Chondrocyte (in vitro differentiated cells): ENCODE results near the gene GRIK2. TPM values are rescaled to one million over a fixed set of nuclear protein-coding genes. Genes with fewer than 3 reads are reported as not detected.
"Not testable (repeated sequence)": the region's sequence is repeated elsewhere in the genome, so short reads cannot be mapped to it uniquely, and the experiment has no call there.

Experiments
- DNase-seq: peaks from one replicate; pipeline ENCODE4 v3.0.0; 2021; ENCODE audit warnings: mixed read lengths, low spot score
- H3K27ac Mint-ChIP-seq: one replicate; pipeline ENCODE4 v1.8.0; 2021; ENCODE audit warnings: mild to moderate bottlenecking, moderate library complexity, mixed read lengths; ENCODE audit not compliant: unreplicated experiment
- H3K27me3 Mint-ChIP-seq: 2 replicates; pipeline ENCODE4 v1.8.0; 2021; ENCODE audit warnings: low read depth, mixed read lengths
- H3K36me3 Mint-ChIP-seq: 2 replicates; pipeline ENCODE4 v1.8.0; 2021; ENCODE audit warnings: low read depth, mixed read lengths
- H3K4me1 Mint-ChIP-seq: 2 replicates; pipeline ENCODE4 v1.8.0; 2021; ENCODE audit warnings: low read depth, mild to moderate bottlenecking, mixed read lengths
- H3K4me3 Mint-ChIP-seq: one replicate; pipeline ENCODE4 v1.8.0; 2021; ENCODE audit warnings: mild to moderate bottlenecking, moderate library complexity, mixed read lengths; ENCODE audit not compliant: unreplicated experiment
- H3K9me3 Mint-ChIP-seq: 2 replicates; pipeline ENCODE4 v1.8.0; 2021; ENCODE audit warnings: low read depth, mixed read lengths
- total RNA-seq: library from RNA; stranded (reverse); gene quantifications from 3 replicates; pipeline ENCODE4 v1.2.1, GENCODE V29; 2021
- TF ChIP-seq, protein P1 (sequence below): fragments of 200-600 bp; sonication (generic); IDR thresholded peaks from 2 replicates; pipeline ENCODE4 v1.5.0; 2021; ENCODE audit warnings: antibody characterized with exemption, mild to moderate bottlenecking, moderate library complexity

The GRIK2 gene
- total RNA-seq, 1 donor from 2014 or later, result 8.2 TPM

DNA sequence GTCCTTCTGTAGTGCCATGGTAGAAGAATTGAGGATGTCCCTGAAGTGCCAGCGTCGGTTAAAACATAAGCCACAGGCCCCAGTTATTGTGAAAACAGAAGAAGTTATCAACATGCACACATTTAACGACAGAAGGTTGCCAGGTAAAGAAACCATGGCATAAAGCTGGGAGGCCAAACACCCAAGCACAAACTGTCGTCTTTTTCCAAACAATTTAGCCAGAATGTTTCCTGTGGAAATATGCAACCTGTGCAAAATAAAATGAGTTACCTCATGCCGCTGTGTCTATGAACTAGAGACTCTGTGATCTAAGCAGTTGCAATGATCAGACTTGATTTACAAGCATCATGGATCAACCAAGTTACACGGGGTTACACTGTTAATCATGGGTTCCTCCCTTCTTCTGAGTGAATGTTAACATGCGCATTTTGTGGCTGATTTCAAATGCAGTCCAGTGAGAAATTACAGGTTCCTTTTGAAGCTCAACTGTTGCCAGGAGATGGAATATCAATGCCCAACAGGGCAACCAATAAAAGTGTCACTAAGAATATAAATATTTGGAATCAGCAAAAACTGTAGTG is 674.9 kb downstream of the GRIK2 start:
- no peaks in the 10 kb centered on the region for H3K4me1 Mint-ChIP-seq
- no peaks in the 10 kb centered on the region for H3K9me3 Mint-ChIP-seq
- no peaks in the 10 kb centered on the region for H3K36me3 Mint-ChIP-seq
- no peak for DNase-seq
- TF ChIP-seq, protein P1, sequence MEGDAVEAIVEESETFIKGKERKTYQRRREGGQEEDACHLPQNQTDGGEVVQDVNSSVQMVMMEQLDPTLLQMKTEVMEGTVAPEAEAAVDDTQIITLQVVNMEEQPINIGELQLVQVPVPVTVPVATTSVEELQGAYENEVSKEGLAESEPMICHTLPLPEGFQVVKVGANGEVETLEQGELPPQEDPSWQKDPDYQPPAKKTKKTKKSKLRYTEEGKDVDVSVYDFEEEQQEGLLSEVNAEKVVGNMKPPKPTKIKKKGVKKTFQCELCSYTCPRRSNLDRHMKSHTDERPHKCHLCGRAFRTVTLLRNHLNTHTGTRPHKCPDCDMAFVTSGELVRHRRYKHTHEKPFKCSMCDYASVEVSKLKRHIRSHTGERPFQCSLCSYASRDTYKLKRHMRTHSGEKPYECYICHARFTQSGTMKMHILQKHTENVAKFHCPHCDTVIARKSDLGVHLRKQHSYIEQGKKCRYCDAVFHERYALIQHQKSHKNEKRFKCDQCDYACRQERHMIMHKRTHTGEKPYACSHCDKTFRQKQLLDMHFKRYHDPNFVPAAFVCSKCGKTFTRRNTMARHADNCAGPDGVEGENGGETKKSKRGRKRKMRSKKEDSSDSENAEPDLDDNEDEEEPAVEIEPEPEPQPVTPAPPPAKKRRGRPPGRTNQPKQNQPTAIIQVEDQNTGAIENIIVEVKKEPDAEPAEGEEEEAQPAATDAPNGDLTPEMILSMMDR, result no peak
- H3K27me3 Mint-ChIP-seq, result peaks cover 2% of the 10 kb centered on the region
- H3K4me3 Mint-ChIP-seq, result no peak overlapping the region
- no peak overlapping the region for H3K27ac Mint-ChIP-seq

DNA sequence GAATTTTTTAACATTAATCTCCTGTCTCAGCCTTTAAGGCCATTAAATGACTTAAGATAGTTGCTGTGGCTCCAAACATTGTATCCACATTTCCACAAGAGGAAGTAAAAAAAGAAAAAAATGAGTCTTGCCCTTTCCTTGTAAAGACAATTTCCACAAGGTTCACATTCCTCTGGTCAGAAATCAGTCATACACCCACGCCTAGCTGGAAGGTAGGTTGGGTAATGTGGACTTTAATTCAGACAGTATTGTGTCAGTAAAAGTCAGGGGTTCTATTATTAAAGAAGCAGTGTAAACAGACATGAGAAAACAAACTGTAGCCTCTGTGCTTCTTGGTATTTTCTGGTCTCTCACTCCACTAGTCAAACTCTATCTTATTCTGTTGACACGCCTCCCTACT is 682.0 kb downstream of the GRIK2 start:
- Mint-ChIP-seq H3K4me1 (no peaks in the 10 kb centered on the region), H3K36me3 (no peaks in the 10 kb centered on the region), H3K9me3 (peaks cover 9% of the 10 kb centered on the region), H3K27ac (no peak overlapping the region), H3K27me3 (no peaks in the 10 kb centered on the region), H3K4me3 (no peak overlapping the region)
- no peak for DNase-seq
- TF ChIP-seq, protein P1, result no peak

DNA sequence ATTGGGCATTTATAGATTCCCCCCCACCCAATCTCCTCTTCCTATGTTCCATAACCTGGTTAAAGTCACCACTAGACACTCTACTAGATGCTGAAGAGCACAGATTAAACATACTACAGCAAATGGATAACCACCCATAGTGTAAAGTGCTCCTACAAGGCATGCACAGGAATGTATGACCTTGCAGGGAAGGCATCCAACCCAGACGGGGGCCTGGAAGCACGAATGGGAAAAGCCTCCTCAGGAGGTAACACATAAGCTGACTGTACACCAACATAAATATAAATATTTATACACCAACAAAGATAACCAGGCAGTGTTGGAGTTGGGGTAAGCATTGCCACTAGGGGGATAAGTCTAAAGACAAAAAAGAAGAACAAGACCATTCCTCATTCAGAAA is 691.7 kb downstream of the GRIK2 start:
- TF ChIP-seq, protein P1, result peak; percentile 22
- peaks cover 4% of the 10 kb centered on the region for H3K9me3 Mint-ChIP-seq
- H3K27ac Mint-ChIP-seq, result no peak overlapping the region
- no peaks in the 10 kb centered on the region for H3K4me1 Mint-ChIP-seq
- no peak overlapping the region for H3K4me3 Mint-ChIP-seq
- H3K27me3 Mint-ChIP-seq, result no peaks in the 10 kb centered on the region
- DNase-seq, result no peak
- H3K36me3 Mint-ChIP-seq, result no peaks in the 10 kb centered on the region

DNA sequence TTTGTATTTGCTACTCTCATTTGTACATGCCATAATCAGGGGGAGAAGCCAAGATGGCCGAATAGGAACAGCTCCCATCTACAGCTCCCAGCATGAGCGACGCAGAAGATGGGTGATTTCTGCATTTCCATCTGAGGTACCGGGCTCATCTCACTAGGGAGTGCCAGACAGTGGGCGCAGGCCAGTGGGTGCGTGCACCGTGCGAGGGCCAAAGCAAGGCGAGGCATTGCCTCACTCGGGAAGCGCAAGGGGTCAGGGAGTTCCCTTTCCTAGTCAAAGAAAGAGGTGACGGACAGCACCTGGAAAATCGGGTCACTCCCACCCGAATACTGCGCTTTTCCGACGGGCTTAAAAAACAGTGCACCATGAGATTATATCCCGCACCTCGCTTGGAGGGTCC is 694.7 kb downstream of the GRIK2 start:
- H3K36me3 Mint-ChIP-seq, H3K9me3 Mint-ChIP-seq, H3K27me3 Mint-ChIP-seq, DNase-seq, H3K4me3 Mint-ChIP-seq, H3K27ac Mint-ChIP-seq, H3K4me1 Mint-ChIP-seq: not testable (repeated sequence)

DNA sequence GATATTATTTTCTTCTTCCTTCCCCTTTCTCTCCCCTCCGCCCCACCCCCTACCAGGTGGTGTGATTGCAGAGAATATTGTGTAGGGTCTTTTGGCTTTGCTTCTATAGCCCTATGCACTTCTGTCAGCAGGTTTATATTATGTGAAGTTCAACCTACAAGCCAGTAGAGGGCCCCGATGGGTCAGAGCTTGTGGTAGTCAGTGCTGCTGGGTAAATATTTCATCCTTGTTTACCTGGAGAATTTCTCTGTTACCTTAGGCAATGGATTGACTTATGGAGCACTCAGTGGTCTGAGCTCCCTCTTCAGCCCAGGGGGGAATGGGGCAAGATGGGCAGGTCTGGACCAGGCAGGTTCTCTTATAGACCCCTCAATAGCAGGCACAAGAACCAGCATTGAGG is 720.9 kb downstream of the GRIK2 start:
- TF ChIP-seq, protein P1, result peak; percentile 53
- H3K27ac Mint-ChIP-seq, result no peak overlapping the region
- H3K9me3 Mint-ChIP-seq, result peaks cover 12% of the 10 kb centered on the region
- no peaks in the 10 kb centered on the region for H3K4me1 Mint-ChIP-seq
- no peak for DNase-seq
- peaks cover 2% of the 10 kb centered on the region for H3K36me3 Mint-ChIP-seq
- H3K4me3 Mint-ChIP-seq, result no peak overlapping the region
- no peaks in the 10 kb centered on the region for H3K27me3 Mint-ChIP-seq

DNA sequence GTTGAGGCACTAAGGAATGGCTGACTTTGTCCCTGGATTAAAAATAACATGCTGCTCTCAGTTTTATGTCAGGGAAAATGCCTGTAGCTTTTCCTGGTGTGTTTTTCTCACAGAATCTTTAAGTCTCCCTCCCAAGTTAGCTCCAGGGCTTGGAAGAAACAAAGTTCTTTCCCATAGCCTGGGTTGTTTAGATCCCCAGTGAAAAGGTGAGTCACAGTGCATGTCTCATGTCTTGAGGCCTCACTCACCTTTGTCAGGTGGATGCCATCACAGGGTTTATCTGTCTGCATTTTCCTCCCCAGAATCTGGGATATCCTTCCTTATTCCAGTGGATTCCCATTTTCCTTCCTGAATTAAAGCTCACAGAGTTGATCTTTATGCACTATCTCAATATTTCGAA is 722.4 kb downstream of the GRIK2 start:
- no peak for DNase-seq
- TF ChIP-seq, protein P1, result no peak
- H3K4me1 Mint-ChIP-seq, result no peaks in the 10 kb centered on the region
- H3K27ac Mint-ChIP-seq, result no peak overlapping the region
- no peaks in the 10 kb centered on the region for H3K36me3 Mint-ChIP-seq
- H3K4me3 Mint-ChIP-seq, result no peak overlapping the region
- peaks cover 8% of the 10 kb centered on the region for H3K9me3 Mint-ChIP-seq
- no peaks in the 10 kb centered on the region for H3K27me3 Mint-ChIP-seq
